BJ (cell line): Measurements from ENCODE around the gene EXOC8. TPM values are rescaled to one million over a fixed set of nuclear protein-coding genes. Genes with fewer than 3 reads are reported as not detected.

Experiments
- CTCF ChIA-PET: fragments of 350-600 bp; formaldehyde crosslinking; extraction: SDS; loops from one replicate; lab custom pipeline; 2021; ENCODE audit warnings: antibody characterized with exemption, inconsistent platforms; lab: Yijun Ruan, JAX
- POLR2A ChIA-PET: fragments of 300-600 bp; sonication (Branson Sonifier 250); formaldehyde crosslinking; extraction: SDS; loops from one replicate; lab custom pipeline; 2021; ENCODE audit warnings: antibody characterized with exemption; lab: Charles Lee
- DNase-seq: peaks from one replicate; pipeline ENCODE4 v3.0.0-alpha.2; 2011; ENCODE audit warnings: low read depth
- H3K27me3 ChIP-seq: 2 replicates; pipeline ENCODE4 v1.6.0; 2011; ENCODE audit warnings: low read length; ENCODE audit not compliant: control insufficient read depth, insufficient read depth
- H3K36me3 ChIP-seq: 2 replicates; pipeline ENCODE4 v1.5.1; 2011; ENCODE audit warnings: low read length; ENCODE audit not compliant: control insufficient read depth, insufficient read depth
- H3K4me3 ChIP-seq: 2 replicates; pipeline ENCODE4 v1.5.1; 2011; ENCODE audit warnings: low read depth, mild to moderate bottlenecking, control low read depth, low read length
- CTCF ChIP-seq: IDR thresholded peaks from 2 replicates; pipeline ENCODE4 v1.5.1; 2011; ENCODE audit warnings: low read depth, mild to moderate bottlenecking, control low read depth, inconsistent platforms, low read length, moderate library complexity; ENCODE audit not compliant: insufficient read depth
- polyA plus RNA-seq: library from polyadenylated mRNA; depleted of rRNA; stranded (reverse); fragments of >200 nt; gene quantifications from 2 replicates; pipeline ENCODE4 v1.2.3, GENCODE V29; 2011

The EXOC8 gene
- polyA plus RNA-seq, 1 experiment, result 2.7 TPM

- ChIA-PET POLR2A (no interaction called here), CTCF (interaction anchor here (1.0 kb wide), 1 partner anchor 16 kb away, joined by 3 read pairs; no protein-coding TSS in a partner anchor)
- no peaks in the 10 kb centered on the region for H3K36me3 ChIP-seq
- DNase-seq, result no peak
- TF ChIP-seq CTCF, result no peak
- no peak overlapping the region for H3K4me3 ChIP-seq
- H3K27me3 ChIP-seq, result no peaks in the 10 kb centered on the region
Observed at GRCh38 chr1:231326248-231326647, 11.4 kb downstream of the EXOC8 start.

GRCh38 chr1:231324660-231325059 is 13.0 kb downstream of the EXOC8 start:
- Histone ChIP-seq H3K36me3 (no peaks in the 10 kb centered on the region), H3K27me3 (no peaks in the 10 kb centered on the region), H3K4me3 (no peak overlapping the region)
- no peak for DNase-seq
- CTCF ChIA-PET, result no interaction called here
- no peak for TF ChIP-seq CTCF
- POLR2A ChIA-PET, result no interaction called here

GRCh38 chr1:231322880-231323530 is 14.6 kb downstream of the EXOC8 start:
- DNase-seq, result no peak
- Histone ChIP-seq H3K27me3 (no peaks in the 10 kb centered on the region), H3K36me3 (no peaks in the 10 kb centered on the region), H3K4me3 (no peak overlapping the region)
- TF ChIP-seq CTCF, result no peak
- ChIA-PET CTCF (no interaction called here), POLR2A (no interaction called here)

- Histone ChIP-seq H3K4me3 (no peak overlapping the region), H3K36me3 (no peaks in the 10 kb centered on the region), H3K27me3 (no peaks in the 10 kb centered on the region)
- no peak for DNase-seq
- TF ChIP-seq CTCF, result no peak
- CTCF ChIA-PET, result interaction anchor here (1.0 kb wide), 1 partner anchor 14 kb away, joined by 3 read pairs; no protein-coding TSS in a partner anchor
- POLR2A ChIA-PET, result no interaction called here
Observed at GRCh38 chr1:231319080-231319479, 18.6 kb downstream of the EXOC8 start.

GRCh38 chr1:231318568-231318967 is 19.1 kb downstream of the EXOC8 start:
- no peaks in the 10 kb centered on the region; the same call in 1 of the 2 replicates for H3K27me3 ChIP-seq
- ChIA-PET POLR2A (no interaction called here), CTCF (interaction anchor here (0.6 to 1.0 kb wide), 2 partner anchors 15 to 90 kb away, joined by 3 read pairs; no protein-coding TSS in a partner anchor)
- H3K36me3 ChIP-seq, result no peaks in the 10 kb centered on the region
- DNase-seq, result no peak
- no peak overlapping the region for H3K4me3 ChIP-seq
- no peak for TF ChIP-seq CTCF
